BJ (cell line): Measurements from ENCODE around the gene PTPRCAP. TPM values are rescaled to one million over a fixed set of nuclear protein-coding genes. Genes with fewer than 3 reads are reported as not detected.

Experiments used
- CTCF ChIA-PET: fragments of 350-600 bp; formaldehyde crosslinking; extraction: SDS; loops from one replicate; lab custom pipeline; 2021; ENCODE audit warnings: antibody characterized with exemption, inconsistent platforms; lab: Yijun Ruan, JAX
- POLR2A ChIA-PET: fragments of 300-600 bp; sonication (Branson Sonifier 250); formaldehyde crosslinking; extraction: SDS; loops from one replicate; lab custom pipeline; 2021; ENCODE audit warnings: antibody characterized with exemption; lab: Charles Lee
- DNase-seq: peaks from one replicate; pipeline ENCODE4 v3.0.0-alpha.2; 2011; ENCODE audit warnings: low read depth
- H3K27me3 ChIP-seq: 2 replicates; pipeline ENCODE4 v1.6.0; 2011; ENCODE audit warnings: low read length; ENCODE audit not compliant: control insufficient read depth, insufficient read depth
- H3K36me3 ChIP-seq: 2 replicates; pipeline ENCODE4 v1.5.1; 2011; ENCODE audit warnings: low read length; ENCODE audit not compliant: control insufficient read depth, insufficient read depth
- H3K4me3 ChIP-seq: 2 replicates; pipeline ENCODE4 v1.5.1; 2011; ENCODE audit warnings: low read depth, mild to moderate bottlenecking, control low read depth, low read length
- polyA plus RNA-seq: library from polyadenylated mRNA; depleted of rRNA; stranded (reverse); fragments of >200 nt; gene quantifications from 2 replicates; pipeline ENCODE4 v1.2.3, GENCODE V29; 2011
- TF ChIP-seq, protein P1 (sequence below): IDR thresholded peaks from 2 replicates; pipeline ENCODE4 v1.5.1; 2011; ENCODE audit warnings: low read depth, mild to moderate bottlenecking, control low read depth, inconsistent platforms, low read length, moderate library complexity; ENCODE audit not compliant: insufficient read depth

PTPRCAP gene
- polyA plus RNA-seq, 1 experiment, result 0.43 TPM

DNA sequence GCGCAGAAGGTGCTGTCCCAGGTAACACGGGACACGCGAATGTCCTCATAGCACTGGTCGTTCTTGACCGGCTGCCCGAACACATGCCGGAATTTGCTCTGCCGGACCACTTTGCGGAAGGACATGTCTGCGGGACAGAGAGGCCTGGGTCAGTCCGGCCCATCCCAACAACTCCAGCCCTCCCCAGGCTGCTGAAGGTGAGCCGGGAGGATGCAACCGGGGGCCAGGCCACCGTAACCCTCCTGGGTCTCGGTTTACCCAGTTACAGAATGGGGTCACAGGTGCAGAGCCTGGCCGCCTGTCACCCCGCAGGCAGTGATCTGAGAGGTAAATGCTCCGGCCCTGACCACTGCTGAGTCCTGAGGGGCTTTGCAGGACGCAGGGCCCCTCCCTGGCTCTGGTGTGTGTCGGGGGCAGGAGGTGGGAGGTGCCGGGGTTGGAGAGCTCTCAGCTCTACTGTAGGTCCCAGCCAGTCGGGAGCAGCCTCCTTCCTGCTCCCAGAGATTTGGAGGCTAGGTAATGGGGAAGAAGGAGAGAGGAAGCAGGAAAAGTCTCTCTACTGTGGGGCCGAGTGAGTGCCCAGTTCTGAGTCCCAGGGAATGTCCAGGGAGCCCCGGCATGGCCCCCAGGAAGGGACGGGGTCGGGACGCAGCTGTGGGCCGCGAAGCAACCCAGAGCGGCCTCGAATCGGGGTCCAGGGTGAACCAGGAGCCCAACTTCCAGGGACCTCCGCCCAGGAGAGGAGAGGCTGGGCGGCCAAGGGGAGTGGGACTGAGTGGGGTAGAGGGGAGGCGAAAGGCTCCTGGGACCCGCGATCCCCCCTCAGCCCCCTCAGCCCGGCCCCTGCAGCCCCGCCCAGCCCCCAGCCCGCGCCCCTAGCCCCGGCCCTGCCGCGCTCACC, 5.3 kb upstream of the PTPRCAP start:
- ChIA-PET POLR2A (no interaction called here), CTCF (interaction anchor here (1.2 to 1.3 kb wide), 2 partner anchors 15 to 41 kb away, joined by 3 read pairs; partner anchors contain the start of gene PPP1CA)
- no peaks in the 10 kb centered on the region for H3K27me3 ChIP-seq
- TF ChIP-seq, protein P1, sequence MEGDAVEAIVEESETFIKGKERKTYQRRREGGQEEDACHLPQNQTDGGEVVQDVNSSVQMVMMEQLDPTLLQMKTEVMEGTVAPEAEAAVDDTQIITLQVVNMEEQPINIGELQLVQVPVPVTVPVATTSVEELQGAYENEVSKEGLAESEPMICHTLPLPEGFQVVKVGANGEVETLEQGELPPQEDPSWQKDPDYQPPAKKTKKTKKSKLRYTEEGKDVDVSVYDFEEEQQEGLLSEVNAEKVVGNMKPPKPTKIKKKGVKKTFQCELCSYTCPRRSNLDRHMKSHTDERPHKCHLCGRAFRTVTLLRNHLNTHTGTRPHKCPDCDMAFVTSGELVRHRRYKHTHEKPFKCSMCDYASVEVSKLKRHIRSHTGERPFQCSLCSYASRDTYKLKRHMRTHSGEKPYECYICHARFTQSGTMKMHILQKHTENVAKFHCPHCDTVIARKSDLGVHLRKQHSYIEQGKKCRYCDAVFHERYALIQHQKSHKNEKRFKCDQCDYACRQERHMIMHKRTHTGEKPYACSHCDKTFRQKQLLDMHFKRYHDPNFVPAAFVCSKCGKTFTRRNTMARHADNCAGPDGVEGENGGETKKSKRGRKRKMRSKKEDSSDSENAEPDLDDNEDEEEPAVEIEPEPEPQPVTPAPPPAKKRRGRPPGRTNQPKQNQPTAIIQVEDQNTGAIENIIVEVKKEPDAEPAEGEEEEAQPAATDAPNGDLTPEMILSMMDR, result no peak
- H3K36me3 ChIP-seq, result peaks cover 17% of the 10 kb centered on the region
- DNase-seq, result no peak
- H3K4me3 ChIP-seq, result peak overlapping the region; percentile 90

DNA sequence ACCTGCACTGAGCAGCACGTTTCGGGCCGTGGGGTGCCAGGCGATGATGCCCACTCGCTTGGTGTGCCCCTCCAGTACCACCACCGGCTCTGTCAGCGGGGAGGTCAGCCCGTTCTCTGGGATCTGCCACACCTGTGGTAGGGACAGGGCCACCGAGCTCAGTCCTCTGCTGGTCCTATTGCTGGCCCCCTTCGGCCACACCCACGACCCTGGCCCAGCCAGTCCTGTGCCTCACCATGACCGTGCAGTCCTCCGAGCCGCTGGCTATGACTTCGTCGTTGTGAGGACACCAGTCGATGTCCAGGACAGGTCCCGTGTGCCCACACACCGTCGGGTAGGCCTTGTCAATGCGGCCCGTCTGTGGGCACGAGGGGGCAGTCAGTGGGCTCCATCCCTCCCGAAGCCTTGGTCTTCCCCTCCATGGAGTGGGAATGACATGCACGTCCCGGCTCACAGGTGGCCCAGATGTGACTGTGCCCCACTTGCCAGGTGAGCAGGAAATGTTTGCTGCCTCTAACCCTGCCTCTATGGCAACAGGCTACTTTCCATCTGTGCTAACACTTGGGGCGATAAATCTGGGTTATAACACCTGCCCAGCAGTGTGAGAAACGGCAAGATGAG, 4.4 kb upstream of the PTPRCAP start:
- H3K27me3 ChIP-seq, result no peaks in the 10 kb centered on the region
- DNase-seq, result no peak
- TF ChIP-seq, protein P1, result no peak
- H3K36me3 ChIP-seq, result peaks cover 18% of the 10 kb centered on the region
- ChIA-PET CTCF (no interaction called here), POLR2A (no interaction called here)
- no peak overlapping the region for H3K4me3 ChIP-seq

DNA sequence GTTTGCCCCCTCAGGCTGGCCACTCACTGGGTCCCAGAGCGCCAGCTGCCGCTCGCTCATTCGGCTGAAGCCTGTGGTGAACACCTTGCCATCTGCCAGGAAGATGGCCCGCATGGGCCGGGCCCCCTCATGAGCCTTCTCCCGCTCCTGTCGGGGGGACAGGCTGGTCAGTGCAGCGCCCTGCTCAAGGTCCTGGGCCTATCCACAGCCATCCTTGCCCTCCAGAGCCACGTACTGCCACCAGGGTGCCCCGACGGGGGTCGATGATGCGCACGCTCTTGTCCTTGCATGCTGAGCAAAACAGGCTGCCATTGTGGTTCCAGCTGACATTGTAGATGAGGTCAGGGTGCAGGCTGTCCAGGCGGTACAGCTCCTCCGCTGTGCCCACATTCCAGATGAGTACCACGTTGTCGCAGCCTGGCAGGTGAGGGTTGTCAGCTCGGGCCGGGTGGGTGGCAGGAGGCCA, 3.6 kb upstream of the PTPRCAP start:
- POLR2A ChIA-PET, result no interaction called here

DNA sequence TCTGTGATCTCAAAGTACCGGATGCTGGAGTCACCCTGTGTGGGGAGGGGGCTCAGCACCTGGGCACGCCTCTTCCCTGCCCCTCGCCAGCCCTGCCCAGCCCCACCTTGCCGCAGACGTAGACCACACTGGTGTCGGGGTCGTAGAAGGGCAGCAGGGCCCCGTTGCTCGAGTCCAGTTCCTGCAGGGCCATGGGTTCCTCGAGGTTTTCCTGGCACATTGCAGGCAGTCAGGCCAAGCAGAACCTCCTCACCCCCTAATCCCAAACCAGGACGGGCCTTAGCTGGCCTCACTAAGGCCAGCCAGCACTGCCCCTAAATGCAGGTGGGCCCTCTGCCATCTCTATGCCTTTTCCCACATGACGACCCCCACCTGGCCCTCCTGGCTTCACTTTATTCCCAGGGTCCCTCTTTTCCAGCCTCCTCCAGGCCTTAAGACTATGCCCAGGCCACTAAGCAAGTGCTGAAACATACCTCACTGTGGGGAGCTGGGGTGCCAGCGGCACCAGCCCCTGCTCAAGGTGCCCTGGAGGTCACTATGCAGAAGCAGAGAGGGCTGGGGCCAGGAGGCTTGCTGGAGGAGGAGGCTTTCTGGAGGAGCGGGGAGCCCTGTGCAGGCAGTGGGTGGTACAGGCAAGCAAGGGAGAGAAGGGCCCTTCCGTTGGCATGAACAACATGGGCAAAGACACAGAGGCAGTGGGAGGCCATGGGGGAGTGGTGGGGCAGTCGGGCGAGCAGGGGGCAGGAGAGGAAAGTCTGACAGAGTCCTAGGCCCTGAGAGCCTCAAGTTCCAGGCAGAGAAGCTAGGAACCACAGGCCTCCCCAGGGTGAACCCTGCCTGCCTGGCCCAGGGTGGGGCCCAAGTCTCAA, 3.0 kb upstream of the PTPRCAP start:
- TF ChIP-seq, protein P1, result no peak
- Histone ChIP-seq H3K36me3 (peaks cover 22% of the 10 kb centered on the region), H3K27me3 (no peaks in the 10 kb centered on the region), H3K4me3 (no peak overlapping the region)
- CTCF ChIA-PET, result interaction anchor here (0.7 kb wide), 1 partner anchor 83 kb away, joined by 3 read pairs; no protein-coding TSS in a partner anchor
- POLR2A ChIA-PET, result no interaction called here
- DNase-seq, result no peak

More for the DNA sequence above, 3.6 kb upstream of the PTPRCAP start:
- H3K36me3 ChIP-seq, result peaks cover 19% of the 10 kb centered on the region
- CTCF ChIA-PET, result no interaction called here
- H3K27me3 ChIP-seq, result no peaks in the 10 kb centered on the region
- DNase-seq, result no peak
- TF ChIP-seq, protein P1, result no peak
- no peak overlapping the region for H3K4me3 ChIP-seq
